Liver (tissue), 3 donors: ENCODE data around the gene NBAS.

Experiments
- EGR1 ChIP-seq, 2 donors: IDR thresholded peaks; 2 replicates each; pipeline ENCODE4 v1.6.1; 2016 to 2018; ENCODE audit warnings: antibody characterized with exemption in 2 of 2, low read depth in 2 of 2
- HNF4A ChIP-seq, 2 donors: conservative IDR thresholded peaks; 2 replicates each; pipeline ENCODE4 v1.6.1; 2016; ENCODE audit warnings: antibody characterized with exemption in 2 of 2, mild to moderate bottlenecking in 2 of 2
- HNF4G ChIP-seq: IDR thresholded peaks from 2 replicates; pipeline ENCODE4 v1.6.1; 2016; ENCODE audit warnings: antibody characterized with exemption
- JUND ChIP-seq, 2 donors: IDR thresholded peaks; 2 replicates each; pipeline ENCODE4 v1.6.1; 2016; ENCODE audit warnings: antibody characterized with exemption in 2 of 2
- RAD21 ChIP-seq, 2 donors: IDR thresholded peaks; 2 replicates each; pipeline ENCODE4 v1.6.1; 2016; ENCODE audit warnings: antibody characterized with exemption in 2 of 2, mild to moderate bottlenecking in 2 of 2
- RXRA ChIP-seq, 2 donors: IDR thresholded peaks; 2 replicates each; pipeline ENCODE4 v1.6.1; 2017 to 2018; ENCODE audit warnings: antibody characterized with exemption in 2 of 2, mild to moderate bottlenecking in 1 of 2
- SP1 ChIP-seq: IDR thresholded peaks from 2 replicates; pipeline ENCODE4 v1.6.1; 2018; ENCODE audit warnings: antibody characterized with exemption, mild to moderate bottlenecking
- TAF1 ChIP-seq: conservative IDR thresholded peaks from 2 replicates; pipeline ENCODE4 v1.6.1; 2016; ENCODE audit warnings: antibody characterized with exemption, mild to moderate bottlenecking
- YY1 ChIP-seq: IDR thresholded peaks from 2 replicates; pipeline ENCODE4 v1.6.1; 2016; ENCODE audit warnings: antibody characterized with exemption, mild to moderate bottlenecking
- ZBTB33 ChIP-seq: IDR thresholded peaks from 2 replicates; pipeline ENCODE4 v1.6.1; 2016; ENCODE audit warnings: antibody characterized with exemption
- TF ChIP-seq, protein P1 (sequence below): fragments of 150-350 bp; IDR thresholded peaks from 2 replicates; pipeline ENCODE4 v1.5.1; 2017; ENCODE audit warnings: improper control_type of control experiment, low read depth, low read length; ENCODE audit not compliant: missing input control
- TF ChIP-seq, protein P2 (sequence below): IDR thresholded peaks from 2 replicates; pipeline ENCODE4 v1.6.1; 2016; ENCODE audit warnings: antibody characterized with exemption
- TF ChIP-seq, protein P3 (sequence below): IDR thresholded peaks from 2 replicates; pipeline ENCODE4 v1.6.1; 2016; ENCODE audit warnings: antibody characterized with exemption
- TF ChIP-seq, protein P4 (sequence below): IDR thresholded peaks from 2 replicates; pipeline ENCODE4 v1.6.1; 2016; ENCODE audit warnings: antibody characterized with exemption, mild to moderate bottlenecking
- donor health status: healthy.
- donor health status: healthy.

DNA sequence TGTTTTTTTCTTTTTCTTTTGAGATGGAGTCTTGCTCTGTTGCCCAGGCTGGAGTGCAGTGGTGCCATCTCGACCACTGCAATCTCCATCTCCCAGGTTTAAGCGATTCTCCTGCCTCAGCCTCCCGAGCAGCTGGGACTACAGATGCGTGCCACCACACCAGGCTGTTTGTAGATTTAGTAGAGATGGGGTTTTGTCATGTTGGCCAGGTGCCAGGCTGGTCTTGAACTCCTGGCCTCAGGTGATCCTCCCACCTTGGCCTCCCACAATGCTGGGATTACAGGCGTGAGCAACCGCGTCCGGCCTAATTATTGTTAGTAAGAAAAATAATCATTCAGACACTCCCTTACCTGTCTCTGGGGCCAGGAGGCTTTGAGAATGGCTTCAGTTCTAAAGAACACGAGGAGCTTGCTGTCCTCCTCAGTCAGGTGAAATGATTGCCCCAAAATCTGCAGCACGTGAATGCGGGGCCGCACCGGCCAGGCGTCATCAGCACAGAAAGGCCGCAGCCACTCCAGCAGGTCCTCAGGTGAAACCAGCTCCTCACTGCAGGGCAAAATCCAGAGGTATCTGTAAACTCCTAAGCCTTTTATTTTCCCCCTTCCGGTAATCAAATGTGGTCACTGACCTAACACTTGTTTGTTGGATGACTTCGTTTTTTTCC, 342.6 kb downstream of the NBAS start:
- no peak for TF ChIP-seq ZBTB33
- TF ChIP-seq YY1 = no peak
- TF ChIP-seq, protein P1, sequence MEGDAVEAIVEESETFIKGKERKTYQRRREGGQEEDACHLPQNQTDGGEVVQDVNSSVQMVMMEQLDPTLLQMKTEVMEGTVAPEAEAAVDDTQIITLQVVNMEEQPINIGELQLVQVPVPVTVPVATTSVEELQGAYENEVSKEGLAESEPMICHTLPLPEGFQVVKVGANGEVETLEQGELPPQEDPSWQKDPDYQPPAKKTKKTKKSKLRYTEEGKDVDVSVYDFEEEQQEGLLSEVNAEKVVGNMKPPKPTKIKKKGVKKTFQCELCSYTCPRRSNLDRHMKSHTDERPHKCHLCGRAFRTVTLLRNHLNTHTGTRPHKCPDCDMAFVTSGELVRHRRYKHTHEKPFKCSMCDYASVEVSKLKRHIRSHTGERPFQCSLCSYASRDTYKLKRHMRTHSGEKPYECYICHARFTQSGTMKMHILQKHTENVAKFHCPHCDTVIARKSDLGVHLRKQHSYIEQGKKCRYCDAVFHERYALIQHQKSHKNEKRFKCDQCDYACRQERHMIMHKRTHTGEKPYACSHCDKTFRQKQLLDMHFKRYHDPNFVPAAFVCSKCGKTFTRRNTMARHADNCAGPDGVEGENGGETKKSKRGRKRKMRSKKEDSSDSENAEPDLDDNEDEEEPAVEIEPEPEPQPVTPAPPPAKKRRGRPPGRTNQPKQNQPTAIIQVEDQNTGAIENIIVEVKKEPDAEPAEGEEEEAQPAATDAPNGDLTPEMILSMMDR = no peak
- TF ChIP-seq TAF1 = no peak
- TF ChIP-seq, protein P2, sequence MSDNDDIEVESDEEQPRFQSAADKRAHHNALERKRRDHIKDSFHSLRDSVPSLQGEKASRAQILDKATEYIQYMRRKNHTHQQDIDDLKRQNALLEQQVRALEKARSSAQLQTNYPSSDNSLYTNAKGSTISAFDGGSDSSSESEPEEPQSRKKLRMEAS = no peak
- TF ChIP-seq, protein P3, sequence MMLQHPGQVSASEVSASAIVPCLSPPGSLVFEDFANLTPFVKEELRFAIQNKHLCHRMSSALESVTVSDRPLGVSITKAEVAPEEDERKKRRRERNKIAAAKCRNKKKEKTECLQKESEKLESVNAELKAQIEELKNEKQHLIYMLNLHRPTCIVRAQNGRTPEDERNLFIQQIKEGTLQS = no peak
- TF ChIP-seq JUND (IDR thresholded peaks at IDR 0.05) = no peak
- no peak for TF ChIP-seq SP1
- TF ChIP-seq EGR1 (IDR thresholded peaks at IDR 0.05; ENCODE audit: low read depth in 2 of 2) = no peak
- TF ChIP-seq RAD21 (IDR thresholded peaks at IDR 0.05) = no peak
- TF ChIP-seq HNF4G = no peak
- TF ChIP-seq, protein P4, sequence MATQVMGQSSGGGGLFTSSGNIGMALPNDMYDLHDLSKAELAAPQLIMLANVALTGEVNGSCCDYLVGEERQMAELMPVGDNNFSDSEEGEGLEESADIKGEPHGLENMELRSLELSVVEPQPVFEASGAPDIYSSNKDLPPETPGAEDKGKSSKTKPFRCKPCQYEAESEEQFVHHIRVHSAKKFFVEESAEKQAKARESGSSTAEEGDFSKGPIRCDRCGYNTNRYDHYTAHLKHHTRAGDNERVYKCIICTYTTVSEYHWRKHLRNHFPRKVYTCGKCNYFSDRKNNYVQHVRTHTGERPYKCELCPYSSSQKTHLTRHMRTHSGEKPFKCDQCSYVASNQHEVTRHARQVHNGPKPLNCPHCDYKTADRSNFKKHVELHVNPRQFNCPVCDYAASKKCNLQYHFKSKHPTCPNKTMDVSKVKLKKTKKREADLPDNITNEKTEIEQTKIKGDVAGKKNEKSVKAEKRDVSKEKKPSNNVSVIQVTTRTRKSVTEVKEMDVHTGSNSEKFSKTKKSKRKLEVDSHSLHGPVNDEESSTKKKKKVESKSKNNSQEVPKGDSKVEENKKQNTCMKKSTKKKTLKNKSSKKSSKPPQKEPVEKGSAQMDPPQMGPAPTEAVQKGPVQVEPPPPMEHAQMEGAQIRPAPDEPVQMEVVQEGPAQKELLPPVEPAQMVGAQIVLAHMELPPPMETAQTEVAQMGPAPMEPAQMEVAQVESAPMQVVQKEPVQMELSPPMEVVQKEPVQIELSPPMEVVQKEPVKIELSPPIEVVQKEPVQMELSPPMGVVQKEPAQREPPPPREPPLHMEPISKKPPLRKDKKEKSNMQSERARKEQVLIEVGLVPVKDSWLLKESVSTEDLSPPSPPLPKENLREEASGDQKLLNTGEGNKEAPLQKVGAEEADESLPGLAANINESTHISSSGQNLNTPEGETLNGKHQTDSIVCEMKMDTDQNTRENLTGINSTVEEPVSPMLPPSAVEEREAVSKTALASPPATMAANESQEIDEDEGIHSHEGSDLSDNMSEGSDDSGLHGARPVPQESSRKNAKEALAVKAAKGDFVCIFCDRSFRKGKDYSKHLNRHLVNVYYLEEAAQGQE = no peak
- TF ChIP-seq RXRA (IDR thresholded peaks at IDR 0.05) = no peak
- TF ChIP-seq HNF4A (conservative IDR thresholded peaks at IDR 0.05) = no peak
